SK-N-SH (cell line): ENCODE results near the gene MFSD6L.

Source experiments
- CHD2 ChIP-seq: fragments of 150-350 bp; IDR thresholded peaks from 2 replicates; pipeline ENCODE4 v1.6.1; 2018; ENCODE audit warnings: low read length; ENCODE audit not compliant: partially characterized antibody
- GABPA ChIP-seq: IDR thresholded peaks from 2 replicates; pipeline ENCODE4 v1.4.0; 2012; ENCODE audit warnings: low read depth, mild to moderate bottlenecking
- GATA2 ChIP-seq: sonication (generic); formaldehyde crosslinking; IDR thresholded peaks from 2 replicates; pipeline ENCODE4 v1.5.0; 2020; ENCODE audit warnings: mild to moderate bottlenecking, missing genetic modification reagents
- MEF2A ChIP-seq: IDR thresholded peaks from 2 replicates; pipeline ENCODE4 v1.4.0; 2012; ENCODE audit warnings: low read depth, borderline replicate concordance
- POLR2AphosphoS5 ChIP-seq: IDR thresholded peaks from 2 replicates; pipeline ENCODE4 v1.6.1; 2012; ENCODE audit warnings: low read depth, low read length
- RXRA ChIP-seq: IDR thresholded peaks from 2 replicates; pipeline ENCODE4 v1.4.0; 2012; ENCODE audit warnings: low read depth, mild to moderate bottlenecking, borderline replicate concordance
- TF ChIP-seq, protein P1 (sequence below): fragments of 200-600 bp; sonication (generic); IDR thresholded peaks from 2 replicates; pipeline ENCODE4 v1.6.1; 2017; ENCODE audit warnings: antibody characterized with exemption, mild to moderate bottlenecking, moderate library complexity
- TF ChIP-seq, protein P2 (sequence below): IDR thresholded peaks from 2 replicates; pipeline ENCODE4 v1.4.0; 2012; ENCODE audit warnings: low read depth

DNA sequence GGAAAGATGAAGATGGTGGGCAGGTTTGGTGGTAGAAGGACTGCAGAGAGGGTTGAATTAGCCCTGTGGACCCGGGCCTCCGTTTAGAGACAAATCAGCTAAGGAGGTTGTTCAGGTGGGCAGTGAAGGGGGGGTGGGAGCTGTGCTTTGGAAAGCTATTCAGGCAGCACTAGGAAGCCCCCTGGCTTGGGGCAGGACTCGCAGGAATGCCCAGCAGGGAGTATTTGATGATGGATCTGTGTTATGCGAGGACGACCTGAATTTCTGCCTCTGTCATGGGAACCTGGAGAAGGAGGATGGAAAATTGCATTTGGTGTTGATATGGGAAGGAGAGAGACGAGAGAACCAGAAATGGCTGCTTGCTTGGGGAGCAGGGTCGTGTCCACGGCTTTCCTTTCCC lies 44.3 kb downstream of the MFSD6L start:
- TF ChIP-seq POLR2AphosphoS5, result no peak
- no peak for TF ChIP-seq RXRA
- TF ChIP-seq, protein P1, sequence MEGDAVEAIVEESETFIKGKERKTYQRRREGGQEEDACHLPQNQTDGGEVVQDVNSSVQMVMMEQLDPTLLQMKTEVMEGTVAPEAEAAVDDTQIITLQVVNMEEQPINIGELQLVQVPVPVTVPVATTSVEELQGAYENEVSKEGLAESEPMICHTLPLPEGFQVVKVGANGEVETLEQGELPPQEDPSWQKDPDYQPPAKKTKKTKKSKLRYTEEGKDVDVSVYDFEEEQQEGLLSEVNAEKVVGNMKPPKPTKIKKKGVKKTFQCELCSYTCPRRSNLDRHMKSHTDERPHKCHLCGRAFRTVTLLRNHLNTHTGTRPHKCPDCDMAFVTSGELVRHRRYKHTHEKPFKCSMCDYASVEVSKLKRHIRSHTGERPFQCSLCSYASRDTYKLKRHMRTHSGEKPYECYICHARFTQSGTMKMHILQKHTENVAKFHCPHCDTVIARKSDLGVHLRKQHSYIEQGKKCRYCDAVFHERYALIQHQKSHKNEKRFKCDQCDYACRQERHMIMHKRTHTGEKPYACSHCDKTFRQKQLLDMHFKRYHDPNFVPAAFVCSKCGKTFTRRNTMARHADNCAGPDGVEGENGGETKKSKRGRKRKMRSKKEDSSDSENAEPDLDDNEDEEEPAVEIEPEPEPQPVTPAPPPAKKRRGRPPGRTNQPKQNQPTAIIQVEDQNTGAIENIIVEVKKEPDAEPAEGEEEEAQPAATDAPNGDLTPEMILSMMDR, result no peak
- no peak for TF ChIP-seq CHD2
- TF ChIP-seq, protein P2, sequence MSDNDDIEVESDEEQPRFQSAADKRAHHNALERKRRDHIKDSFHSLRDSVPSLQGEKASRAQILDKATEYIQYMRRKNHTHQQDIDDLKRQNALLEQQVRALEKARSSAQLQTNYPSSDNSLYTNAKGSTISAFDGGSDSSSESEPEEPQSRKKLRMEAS, result no peak
- TF ChIP-seq MEF2A, result no peak
- TF ChIP-seq GABPA, result no peak
- no peak for TF ChIP-seq GATA2 (CRISPR knock-in tag)
